ELF-1 (cell line): ENCODE data around the gene RABGAP1L.
"Not testable (repeated sequence)": the region's sequence is repeated elsewhere in the genome, so short reads cannot be mapped to it uniquely, and the experiment has no call there.

Experiments used
- DNase-seq: peaks from one replicate; pipeline ENCODE4 v3.0.0-alpha.2; 2016; ENCODE audit warnings: low read depth, low spot score

Gene RABGAP1L

GRCh38 chr1:174289644-174290310 is 130.5 kb downstream of the RABGAP1L start:
- no peak for DNase-seq

- DNase-seq = no peak
These were observed 131.7 kb downstream of the RABGAP1L start for GRCh38 chr1:174291059-174291458.

DNA sequence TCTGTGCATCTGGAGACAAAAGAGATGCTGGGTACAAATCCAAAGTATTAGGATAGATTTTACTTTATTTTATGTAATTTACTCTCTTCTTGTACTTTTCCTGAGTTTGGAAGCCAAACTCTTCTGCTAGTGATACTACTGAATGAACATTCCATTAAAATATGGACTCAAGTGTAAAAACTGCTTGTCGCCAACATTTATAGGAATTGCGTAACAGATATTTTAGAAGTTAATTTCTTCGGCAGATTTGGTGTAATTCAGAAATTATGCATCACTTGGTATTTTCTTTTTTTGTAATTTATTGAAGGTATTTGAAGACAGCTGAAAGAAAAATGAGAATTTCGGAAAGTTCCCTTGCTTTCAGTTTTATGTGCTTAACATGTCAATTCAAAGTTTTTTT is 137.0 kb downstream of the RABGAP1L start:
- no peak for DNase-seq

DNA sequence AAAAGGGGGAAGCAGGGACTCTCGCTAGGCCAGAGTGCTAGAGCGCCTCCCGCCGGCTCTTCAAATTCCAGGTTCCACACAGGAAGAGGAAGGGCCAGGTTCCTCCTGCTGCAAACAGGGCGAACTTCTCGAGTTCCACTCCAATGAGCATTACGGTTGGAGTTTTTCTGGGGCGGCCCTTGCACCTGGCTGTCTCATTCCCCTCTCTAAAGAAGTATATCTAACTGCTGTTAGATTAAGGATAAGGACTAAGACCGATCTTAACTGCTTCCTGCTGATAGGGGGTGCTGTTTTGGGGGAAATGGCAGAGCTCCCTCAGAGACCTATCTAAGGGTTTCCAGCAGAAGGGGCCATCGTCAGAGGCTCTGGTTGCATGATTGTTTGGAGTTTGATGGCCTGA is 138.0 kb downstream of the RABGAP1L start:
- DNase-seq = no peak

DNA sequence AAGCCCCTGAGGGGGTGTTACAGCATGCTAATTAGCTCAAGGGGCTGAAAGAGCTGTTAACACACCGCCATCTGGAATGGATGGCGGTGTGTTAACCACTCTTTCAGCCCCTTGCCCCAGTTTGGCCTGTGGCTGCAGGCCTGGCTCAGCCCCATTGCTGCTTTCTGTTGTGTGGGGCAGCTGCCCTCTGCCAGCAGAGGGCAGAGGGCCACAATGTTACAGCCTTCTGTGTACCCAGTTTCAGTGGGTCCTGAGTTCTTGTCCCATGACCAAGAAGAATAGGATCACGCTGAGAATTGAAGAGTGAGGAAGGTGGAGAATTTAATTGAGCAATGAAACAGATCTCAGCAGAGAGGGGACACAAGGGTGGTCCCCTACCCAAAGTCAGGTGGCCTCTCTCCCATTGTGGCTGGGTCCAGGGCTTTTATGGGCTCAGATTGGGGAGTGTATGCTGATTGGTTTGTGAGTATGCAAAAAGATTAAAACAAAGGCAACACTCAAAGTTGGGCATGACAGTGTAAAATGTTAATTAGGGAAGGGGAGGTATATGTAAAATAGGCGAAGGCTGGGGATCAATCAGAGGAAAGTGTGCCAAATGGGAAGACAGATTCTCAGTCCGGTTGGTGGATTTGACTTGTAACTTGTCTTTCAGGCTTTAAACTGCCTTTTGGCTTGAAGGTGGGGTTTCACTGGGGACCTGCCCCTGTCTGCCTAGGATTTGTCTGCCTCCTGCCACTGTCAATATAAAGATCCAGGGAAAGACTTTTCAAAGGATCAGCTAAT is 142.2 kb downstream of the RABGAP1L start:
- DNase-seq = no peak

DNA sequence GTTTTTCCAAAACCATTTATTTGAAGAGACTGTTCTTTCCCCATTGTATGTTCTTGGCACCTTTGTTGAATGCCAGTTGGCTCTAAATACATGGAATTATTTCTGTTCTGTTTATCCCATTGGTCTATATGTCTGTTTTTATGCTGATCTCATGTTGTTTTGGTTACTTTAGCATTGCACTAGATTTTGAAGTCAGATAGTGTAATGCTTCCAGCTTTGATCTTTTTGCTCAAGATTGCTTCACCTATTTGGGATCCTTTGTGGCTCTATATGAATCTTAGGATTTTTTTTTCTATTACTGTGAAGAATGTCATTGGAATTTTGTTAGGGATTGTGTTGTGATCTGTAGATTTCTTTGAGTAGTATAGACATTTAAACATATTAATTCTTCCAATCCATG is 149.3 kb downstream of the RABGAP1L start:
- DNase-seq = no peak

- no peak for DNase-seq
These were observed 150.2 kb downstream of the RABGAP1L start for GRCh38 chr1:174309490-174309889.

GRCh38 chr1:174314433-174314832 is 155.1 kb downstream of the RABGAP1L start:
- no peak for DNase-seq

DNA sequence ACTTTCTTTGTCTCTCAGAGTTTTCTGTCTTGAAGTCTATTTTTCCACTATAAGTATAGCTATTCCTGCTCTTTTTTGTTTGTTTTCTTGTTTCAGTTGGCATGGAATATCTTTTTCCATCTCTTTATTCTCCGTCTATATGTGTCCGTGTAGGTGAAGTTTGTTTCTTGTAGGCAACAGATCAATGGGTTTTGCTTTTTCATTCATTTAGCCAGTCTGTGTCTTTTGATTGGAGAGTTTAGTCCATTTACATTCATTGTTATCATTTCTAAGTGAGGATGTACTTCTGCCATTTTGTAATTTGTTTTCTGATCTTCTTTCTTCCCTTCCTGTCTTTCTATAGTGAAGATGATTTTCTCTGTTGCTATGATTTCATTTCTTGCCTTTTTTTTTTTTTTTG is 155.9 kb downstream of the RABGAP1L start:
- DNase-seq = no peak

DNA sequence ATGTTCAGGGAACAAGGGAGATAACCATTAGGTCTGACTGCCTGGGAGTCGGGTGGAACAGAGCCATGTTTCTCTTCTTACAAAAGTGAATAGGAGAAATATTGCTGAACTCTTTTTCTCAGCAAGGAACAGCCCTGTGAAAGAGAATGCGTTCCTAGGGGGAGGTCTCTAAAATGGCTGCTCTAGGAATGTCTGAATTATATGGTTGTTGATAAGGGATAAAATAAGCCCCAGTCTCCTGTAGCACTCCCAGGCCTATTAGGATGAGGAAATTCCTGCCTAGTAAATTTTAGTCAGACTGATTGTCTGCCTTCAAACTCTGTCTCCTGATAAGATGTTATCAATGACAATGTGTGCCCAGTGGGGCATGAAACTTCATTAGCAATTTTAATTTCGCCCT is 161.6 kb downstream of the RABGAP1L start:
- not testable (repeated sequence) for DNase-seq

GRCh38 chr1:174322202-174322862 is 163.0 kb downstream of the RABGAP1L start:
- DNase-seq = no peak

- DNase-seq = no peak
These were observed 165.2 kb downstream of the RABGAP1L start for GRCh38 chr1:174324493-174324892.

DNA sequence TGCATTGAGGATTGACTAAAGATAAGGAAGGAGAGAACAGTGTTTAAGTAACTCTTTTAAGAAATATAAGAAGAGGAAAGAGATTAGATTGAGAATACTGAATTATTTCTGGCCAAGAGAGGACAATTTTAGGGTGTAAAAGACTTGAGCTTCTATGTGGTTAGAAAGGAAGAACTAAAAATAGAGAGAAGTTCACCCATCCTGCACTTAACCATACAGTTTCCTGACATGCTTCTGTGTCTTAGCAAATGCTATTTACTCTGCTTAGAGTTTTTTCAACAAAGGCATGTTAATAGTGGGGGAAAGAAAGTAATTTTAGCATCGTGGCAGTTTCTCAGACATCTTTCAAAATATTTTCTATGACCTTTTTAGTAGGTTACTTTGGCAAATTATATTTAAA is 165.6 kb downstream of the RABGAP1L start:
- no peak for DNase-seq

GRCh38 chr1:174326278-174326677 is 167.0 kb downstream of the RABGAP1L start:
- DNase-seq = no peak

- no peak for DNase-seq
These were observed 174.1 kb downstream of the RABGAP1L start for GRCh38 chr1:174333437-174333836.

GRCh38 chr1:174337000-174337681 is 177.8 kb downstream of the RABGAP1L start:
- DNase-seq = no peak

GRCh38 chr1:174340404-174340803 is 181.1 kb downstream of the RABGAP1L start:
- DNase-seq = not testable (repeated sequence)

DNA sequence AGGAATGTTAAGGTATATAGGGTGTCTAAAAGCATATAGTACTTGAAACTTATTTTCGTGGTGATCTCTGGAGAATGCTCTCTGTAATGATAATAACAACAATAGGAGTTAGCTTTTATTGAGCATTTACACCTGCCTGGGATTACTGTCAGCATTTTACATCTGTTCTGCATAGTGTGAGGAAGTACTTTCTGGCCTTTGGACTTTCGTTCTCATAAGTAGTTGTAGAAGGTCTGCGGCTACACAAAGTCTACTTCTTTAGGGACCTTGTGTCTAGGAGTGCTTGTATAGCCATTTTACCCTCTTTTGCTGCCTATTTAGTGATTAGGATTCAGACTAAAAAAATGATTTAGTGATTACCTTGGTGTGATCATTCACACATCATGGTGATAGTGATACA is 184.8 kb downstream of the RABGAP1L start:
- DNase-seq = no peak

- no peak for DNase-seq
These were observed 192.8 kb downstream of the RABGAP1L start for GRCh38 chr1:174352117-174352516.

- no peak for DNase-seq
These were observed 193.7 kb downstream of the RABGAP1L start for GRCh38 chr1:174352883-174353608.

DNA sequence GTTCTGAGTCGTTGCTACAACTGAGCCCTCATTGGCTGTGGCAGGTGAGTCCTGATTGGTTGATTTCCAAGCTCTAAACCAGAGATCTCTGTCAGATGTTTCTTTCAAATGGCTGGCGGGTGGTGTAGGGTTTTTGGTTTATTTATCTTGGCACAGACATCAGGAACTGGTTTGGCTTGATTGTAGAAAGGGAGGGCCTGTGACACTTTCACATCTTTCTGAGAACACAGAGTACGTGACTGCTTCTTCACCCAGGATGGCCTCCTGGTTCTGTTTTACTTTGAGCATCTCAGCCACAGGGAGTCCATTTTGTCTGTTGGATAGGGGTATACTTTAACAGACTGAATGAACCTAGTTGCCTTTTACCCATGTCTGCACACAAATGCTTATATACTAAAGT is 199.0 kb downstream of the RABGAP1L start:
- no peak for DNase-seq
